Activated T-helper 1 cell treated with Interleukin-2 at 50 U/mL for 16 hours (primary cell): ENCODE data around the gene ENG.
"Not testable (repeated sequence)": the region's sequence is repeated elsewhere in the genome, so short reads cannot be mapped to it uniquely, and the experiment has no call there.

Source experiments
- DNase-seq: peaks from one replicate; pipeline ENCODE4 v3.0.0-alpha.2; 2020; ENCODE audit warnings: low read depth

The ENG gene

DNA sequence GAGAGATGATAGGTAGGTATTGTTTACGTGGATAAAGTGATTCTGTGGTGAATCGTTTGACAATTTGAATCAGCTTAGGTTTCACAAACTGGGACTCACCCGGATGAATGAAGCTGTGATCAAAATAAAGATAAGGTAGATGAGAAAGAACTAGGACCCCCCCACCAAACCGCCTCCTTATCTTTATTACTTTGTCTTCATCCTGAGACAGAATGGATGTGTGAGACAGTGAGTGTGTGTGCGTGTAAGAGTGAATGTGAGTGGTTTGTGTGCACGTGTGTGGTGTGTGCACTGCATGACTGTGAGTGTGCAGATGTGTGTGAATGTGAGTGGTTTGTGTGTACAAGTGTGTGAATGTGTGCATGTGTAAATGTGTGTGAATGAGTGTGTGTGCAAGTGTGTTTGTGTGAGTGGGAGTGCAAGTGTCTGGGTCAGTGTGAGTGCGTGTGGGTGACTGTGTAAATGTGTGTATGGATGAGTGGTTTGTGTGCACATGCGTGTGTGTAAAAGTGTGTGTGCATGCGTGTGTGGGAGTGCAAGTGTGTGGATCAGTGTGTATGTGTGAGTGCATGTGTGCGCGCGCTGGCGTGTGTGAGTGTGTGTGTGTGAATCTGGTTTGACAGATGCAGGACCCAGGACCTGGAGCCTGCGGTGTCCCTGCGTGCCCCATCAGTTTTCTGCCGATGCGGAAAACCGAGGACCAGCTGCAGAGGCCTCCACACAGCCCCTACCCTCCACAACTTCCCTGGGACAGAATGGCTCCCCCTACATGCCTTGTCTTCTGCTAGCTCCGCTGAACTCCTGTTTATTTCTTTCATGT is 11.4 kb upstream of the ENG start:
- DNase-seq: no peak

DNA sequence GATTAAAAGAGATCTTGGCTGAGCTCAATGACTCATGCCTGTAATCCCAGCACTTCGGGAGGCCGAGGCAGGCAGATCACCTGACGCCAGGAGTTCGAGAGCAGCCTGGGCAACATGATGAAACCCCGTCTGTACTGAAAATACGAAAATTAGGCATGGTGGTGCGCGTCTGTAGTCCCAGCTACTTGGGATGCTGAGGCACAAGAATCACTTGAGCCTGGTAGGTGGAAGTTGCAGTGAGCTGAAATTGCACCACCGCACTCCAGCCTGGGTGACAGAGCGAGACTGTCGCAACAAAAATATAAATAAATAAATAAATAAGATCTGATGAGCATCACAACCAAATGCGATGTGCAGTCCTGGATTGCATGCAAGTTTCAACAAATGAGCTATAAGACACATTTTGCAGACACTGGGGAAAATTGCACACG is 8.7 kb upstream of the ENG start:
- DNase-seq: no peak

DNA sequence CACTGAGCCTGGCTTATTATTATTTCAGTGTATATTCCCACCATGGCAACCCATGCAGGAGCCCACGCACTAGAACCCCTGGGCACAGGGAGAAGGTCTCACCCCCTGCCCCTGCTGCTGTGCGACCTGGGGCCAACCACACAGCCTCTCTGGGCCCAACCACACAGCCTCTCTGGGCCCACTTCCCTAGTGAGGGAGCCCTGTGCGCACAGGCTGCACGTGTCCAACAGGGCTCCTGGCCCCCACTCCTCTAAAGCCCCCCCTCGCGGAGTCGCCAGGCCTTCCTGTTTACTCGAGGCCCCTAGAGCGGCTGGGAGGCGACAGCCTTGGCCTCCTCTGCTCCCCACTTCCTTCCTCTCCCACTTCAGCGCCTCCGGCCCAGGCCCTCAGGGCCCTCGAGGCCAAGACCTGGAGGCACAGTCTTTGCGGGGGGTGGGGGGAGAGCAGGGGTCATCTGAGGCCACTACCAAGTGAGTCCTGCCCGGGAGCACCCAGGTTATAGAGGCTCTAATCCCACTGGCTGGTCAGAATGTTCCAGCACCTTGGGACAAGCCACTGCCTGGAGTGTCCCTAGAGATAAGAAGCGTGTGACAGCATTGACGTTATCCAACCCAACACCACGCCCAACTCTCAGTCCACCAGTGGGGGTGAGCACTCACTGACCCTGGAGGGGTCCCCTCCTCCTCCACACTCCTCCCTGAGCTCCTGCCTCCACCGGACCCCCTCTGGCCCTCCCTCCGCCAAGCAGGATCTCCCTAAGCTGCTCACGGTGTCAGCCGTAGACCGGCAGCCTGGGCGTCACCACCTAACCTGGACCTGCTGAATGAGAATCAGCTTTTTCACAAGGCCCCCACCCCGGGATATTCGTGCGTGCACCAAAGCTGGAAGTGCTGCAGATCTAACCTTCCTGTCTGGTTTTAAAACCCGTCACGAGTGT is 7.9 kb upstream of the ENG start:
- DNase-seq: peak; percentile 54

DNA sequence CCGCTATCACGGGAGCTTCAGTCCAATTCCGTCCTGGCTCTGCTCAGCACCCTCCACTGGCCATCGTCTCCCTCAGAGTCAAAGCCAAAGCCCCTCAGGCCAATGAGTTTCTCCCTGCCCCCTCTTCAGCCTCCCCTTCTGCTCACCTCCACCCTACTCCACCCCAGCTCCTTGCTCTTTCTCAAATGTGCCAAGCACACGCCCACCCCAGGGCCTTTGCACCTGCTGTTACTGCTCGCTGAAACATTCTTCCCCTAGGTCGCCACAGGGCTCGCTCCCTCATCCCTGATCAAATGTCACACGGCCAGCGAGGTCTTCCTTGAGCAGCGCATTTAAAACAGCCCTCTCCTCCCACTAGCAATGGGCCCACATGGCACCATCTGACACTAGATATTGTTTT is 6.3 kb upstream of the ENG start:
- no peak for DNase-seq

DNA sequence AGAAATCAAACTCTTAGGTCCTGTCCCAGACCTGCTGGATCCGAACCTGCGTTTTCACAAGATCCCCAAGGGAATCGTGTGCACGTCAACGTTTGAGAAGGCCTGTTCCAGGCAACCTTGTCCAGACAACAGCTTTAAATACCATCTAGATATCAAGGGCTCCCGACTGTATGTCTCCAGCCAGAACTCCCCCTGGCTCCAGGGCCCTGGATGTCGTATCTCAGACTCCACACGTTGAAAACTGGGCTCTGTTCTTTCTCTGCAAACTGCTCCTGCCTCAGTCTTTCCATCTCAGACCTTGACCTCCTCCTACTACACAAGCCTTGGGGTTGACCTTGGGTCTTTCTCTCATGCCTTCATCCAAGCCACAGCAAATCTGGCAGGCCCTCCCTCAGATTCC is 5.8 kb upstream of the ENG start:
- DNase-seq: no peak

DNA sequence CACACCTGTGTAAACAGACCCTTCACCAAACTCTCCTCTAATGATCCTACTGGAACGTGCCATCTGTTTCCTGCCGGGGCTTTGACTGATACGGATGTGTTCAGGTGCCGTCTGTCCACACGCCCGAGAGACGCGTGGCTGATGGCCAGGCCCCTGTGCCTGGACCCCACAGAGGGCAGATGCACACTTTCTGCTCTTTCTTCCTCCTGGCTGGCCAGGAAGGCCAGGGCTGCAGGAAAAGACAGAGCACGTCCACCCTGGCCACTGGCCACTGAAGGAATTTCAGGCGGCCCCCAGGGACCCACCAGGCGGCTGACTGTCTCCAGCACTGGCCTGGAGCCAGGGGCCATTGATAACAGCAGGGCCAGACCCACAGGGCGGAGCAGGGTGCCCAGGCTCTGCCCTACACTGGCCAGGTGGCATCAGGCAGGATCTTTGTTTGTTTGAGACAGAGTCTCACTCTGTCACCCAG is 3.6 kb upstream of the ENG start:
- no peak for DNase-seq

DNA sequence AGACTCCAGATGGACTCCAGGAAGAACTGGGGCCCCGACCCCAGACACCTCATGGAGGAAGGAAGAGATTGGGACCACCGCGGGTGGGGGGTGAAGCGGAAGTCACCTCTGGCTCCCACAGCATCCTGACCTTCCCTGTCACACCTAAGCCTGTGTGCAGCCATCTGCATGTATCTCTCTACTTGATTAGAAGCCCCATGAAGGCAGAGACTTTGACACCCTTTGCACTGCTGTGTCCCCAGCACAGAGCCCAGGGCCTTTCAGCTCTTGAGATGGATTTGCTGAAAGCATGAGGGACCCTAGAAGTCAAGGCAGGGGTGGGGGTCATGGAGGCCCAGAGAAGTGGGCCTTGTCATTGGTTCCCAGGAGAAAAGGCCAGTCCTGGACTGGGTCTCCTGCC is 2.8 kb upstream of the ENG start:
- DNase-seq: no peak

DNA sequence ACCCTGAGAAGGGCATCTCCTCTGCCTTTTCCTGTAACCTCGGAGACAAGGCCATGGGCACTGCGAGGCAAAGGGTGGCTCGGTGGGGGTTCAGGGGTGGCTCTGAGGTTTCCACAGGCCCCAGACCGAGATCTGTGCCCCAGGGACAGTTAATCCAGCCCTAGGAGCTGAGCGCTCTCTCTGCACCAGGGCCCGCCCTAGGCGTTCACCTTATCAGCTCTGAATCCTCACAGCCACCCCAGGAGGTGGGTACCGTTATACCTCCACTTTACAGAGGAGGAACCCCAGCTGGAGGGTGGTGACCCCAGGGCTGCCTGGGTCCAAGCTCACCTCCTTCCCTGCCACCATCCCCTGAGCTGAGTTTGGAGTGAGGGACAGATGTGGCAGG is 2.3 kb upstream of the ENG start:
- DNase-seq: no peak

DNA sequence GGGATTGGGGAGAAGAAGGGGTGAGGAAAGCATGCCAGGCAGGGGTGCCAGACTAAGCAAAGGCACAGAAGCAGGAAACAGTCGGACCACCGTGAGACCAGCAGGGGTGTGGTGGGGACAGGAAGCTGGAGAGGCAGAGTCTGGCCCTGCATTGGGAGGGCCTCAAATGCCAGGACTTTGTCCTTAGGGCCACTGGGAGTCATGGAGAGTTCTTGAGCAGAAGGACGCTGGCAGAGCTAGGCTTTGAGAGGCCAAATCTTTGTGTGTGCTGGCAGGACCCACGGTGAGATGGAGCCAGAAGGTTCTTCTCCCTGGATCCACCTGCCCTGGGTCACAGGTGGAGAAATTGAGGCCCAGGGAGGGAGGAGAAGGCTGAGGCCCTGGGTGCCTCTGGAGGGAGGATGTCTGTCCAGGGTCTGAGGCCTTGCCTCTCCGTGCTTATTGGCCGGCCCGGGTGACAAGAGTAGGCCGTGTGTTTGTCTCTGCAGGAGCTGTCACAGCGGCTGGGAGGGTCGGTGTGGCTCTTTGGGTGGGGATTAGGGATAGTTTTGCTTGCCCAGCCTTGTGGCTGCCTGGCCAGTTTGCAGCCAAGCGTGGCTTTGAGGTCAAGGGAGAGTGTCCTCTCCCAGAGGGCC is 1.8 kb upstream of the ENG start:
- DNase-seq: no peak

DNA sequence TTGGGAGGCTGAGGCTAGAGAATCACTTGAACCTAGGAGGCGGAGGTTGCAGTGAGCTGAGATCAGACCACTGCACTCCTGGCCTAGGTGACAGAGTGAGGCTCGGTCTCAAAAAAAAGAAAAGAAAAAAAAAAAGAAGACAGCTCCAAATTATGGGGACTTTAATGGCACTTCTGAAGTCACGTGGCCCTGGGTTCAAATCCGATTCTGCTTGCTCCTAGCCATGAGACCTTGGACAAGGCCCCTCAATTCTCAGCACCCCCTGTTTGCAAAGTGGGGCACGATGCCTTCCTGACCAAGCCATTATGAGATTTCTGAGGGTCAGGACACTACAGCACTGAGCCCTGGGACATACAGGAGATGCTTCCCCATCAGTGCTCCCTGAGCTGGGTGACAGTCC is 1.1 kb upstream of the ENG start:
- no peak for DNase-seq

DNA sequence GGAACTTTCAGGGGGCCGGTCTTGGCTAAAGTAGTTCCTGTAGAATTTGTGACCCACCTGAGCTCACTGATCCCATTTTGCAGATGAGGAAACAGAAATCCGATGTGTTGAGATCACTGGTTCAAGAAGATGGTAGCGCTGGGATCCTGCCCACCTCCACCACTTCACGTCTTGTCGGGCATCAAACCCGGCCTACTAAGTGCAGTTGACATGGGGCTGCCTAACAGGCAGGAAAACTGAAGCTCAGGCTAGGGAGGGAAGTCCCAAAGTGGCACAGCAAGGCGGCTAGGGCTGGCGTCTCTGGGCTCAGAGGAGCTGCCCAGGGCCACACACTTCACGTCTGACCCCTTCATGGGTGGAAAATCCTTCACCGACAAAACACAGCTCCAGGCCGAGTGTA is 502 bp upstream of the ENG start:
- DNase-seq: no peak

DNA sequence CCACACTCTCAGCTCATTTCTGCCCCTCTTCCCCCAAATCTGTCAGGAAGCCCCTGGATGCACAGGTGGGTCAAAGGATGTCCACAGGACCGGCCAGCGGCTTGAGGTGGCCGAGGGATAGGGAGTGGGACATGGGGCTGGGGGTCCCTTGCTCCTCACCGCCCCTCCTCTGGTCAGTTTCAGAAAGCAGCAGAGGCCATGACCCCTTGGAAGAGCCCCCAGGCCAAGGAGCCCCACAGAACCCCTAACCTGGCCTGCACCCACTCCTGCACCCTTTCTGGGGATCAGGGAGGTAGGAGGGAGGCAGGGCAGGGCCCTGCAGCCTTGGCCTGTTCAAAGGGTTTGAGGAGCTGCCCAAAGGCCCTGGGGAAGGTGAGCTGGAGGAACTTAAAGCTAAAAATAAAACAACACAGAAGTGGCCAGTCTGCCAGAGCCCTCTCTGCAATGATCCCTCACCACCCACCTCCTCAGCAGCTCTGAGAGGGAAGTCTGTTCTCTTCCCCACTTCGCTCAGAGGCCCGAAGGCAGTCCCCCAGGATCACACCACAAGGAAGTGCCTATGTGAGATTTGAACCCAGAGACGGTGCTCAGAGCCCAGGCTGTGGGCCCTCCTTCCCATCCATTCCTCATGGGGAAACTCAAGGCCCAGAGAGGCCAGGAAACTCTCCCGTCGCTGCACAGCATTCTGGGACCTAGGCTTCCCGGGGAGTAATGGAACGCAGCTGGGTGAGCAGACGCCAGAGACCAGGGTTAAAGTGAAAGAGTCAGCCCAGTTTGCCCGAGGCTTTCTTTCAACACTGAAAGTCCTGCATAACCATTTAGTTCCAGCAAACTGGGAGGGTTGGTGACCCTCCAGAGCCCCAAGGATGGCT is 910 bp downstream of the ENG start:
- DNase-seq: no peak

DNA sequence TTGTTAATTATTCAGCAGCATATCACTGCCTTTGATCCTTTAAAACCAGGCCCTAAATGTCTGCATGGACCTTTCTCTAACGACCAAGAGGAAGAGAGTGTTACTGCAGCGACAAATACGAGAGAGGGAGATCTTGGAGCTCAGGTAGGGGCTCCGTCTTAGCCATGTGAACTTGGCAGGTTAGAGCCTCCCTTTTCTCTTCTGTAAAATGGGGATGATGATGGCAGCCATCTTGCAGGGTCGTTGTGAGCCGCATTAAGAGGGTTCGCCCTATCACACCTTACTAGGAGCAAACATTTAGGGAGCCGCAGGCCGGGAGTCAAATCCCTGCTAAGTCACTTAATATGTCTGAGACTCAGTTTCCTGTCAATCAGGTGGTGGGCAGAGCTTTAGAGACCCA is 1.6 kb downstream of the ENG start:
- DNase-seq: no peak

DNA sequence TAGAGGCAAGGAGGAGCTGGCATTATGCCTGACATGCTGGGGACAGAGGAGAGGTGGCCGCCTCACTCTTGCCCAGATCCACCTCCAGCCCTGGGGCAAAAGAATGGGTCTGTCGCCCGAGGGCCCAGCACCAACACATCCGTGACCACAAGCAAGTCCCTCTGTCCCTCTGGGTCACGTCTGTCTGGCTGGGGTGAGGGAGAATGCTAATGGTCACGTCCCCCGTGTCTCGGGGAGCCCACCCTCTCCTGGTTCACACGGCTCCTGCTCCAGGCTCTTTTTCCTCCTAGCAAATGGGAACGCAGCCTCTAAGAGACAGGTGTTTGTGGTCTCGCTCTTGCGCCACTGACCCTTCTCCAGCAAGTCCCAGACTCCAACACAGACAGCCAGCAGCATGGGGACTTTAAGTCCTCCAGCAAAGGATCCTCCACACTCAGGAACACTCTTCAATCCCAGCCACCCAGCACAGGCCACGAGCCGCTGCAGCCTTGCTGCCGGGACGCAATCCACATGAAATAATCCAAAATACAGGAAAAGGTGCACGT is 4.1 kb downstream of the ENG start:
- no peak for DNase-seq

DNA sequence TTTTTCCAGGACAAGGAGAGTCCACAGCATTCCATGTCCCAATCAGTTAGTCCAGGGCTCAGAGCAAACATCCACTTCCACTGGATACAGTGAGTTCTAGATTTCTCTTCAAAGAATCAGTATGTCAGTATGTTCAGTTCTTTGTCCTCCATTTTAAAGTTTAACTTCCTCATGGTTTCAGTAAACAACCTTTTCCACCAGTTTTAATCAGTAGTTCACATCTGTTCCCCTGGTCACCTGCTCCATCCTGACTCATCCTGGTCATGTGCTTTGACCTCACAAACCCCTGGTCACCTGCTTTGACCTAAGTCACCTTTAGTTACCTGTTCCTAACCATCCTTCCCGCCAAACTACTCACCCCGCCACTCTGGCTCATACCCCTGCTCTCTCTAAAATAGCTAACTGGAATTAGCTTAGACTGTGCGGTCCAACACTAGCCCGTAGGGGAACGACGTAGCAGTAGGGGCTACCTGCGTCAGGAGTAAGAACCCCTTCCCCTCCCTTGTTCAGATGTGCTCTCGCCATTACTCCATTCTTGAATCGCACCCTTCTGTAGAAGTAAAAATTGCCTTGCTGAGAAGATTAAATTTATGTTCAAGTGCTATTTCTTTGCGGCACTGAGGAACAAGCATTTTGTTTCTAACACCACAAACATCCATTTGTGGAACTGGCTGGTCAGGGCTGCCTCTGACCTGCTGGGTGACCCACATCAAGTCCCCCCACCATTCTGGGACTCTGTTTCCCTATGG is 5.5 kb downstream of the ENG start:
- DNase-seq: no peak

DNA sequence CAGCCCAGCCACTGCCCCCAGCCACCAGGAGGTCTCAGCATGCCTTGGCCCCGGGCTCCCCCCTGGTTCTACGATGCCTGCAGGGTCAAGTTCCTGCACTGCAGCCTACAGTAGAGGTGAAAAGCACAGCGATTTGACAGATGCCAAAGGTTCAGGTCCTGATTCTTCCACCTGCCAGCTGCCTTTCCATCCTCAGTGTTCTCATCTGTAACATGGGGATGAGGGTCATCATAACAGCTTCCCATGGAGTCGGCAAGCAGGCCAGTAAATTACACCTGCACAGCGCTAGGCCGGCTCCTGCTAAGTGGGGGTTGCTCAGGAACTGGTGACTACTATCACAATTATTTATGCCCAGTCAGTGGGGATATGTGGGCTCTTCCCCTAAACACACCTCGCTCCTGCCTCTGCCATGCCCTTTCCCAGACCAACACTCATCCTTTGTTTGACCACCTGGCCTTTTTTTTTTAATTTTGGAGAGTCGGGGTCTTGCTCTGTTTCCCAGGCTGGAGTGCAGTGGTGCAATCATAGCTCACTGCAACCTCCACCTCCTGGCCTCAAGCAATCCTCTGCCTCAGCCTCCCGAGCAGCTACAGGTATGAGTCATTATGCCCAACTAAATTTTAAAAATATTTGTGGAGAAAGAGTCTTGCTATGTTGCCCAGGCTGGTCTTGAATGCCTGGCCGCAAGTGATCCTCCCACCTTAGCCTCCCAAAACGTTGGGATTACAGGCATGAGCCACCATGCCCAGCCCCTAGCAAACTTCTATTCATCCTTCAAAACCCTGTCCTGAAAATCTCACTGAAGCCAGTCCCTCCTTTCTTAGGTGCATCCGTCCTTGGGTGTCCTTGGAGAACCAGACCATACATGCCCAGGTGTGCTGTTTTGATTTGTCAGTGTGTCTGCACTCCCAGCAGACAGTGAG is 6.4 kb downstream of the ENG start:
- no peak for DNase-seq

DNA sequence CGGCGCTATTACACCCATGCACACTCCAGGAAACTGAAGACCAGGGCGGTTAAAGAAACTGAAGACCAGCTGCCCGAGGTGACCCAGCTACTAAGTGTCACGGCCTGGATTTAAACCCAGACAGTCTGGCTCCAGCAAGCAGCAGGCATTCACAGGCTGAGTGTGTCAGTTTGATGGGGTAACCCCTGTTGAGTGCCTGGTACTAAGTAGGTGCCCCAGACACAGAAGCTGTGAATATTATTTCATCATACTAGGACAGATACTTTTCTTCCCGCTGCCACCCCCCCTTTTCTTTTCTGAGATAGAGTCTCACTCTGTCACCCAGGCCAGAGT is 7.3 kb downstream of the ENG start:
- no peak for DNase-seq

DNA sequence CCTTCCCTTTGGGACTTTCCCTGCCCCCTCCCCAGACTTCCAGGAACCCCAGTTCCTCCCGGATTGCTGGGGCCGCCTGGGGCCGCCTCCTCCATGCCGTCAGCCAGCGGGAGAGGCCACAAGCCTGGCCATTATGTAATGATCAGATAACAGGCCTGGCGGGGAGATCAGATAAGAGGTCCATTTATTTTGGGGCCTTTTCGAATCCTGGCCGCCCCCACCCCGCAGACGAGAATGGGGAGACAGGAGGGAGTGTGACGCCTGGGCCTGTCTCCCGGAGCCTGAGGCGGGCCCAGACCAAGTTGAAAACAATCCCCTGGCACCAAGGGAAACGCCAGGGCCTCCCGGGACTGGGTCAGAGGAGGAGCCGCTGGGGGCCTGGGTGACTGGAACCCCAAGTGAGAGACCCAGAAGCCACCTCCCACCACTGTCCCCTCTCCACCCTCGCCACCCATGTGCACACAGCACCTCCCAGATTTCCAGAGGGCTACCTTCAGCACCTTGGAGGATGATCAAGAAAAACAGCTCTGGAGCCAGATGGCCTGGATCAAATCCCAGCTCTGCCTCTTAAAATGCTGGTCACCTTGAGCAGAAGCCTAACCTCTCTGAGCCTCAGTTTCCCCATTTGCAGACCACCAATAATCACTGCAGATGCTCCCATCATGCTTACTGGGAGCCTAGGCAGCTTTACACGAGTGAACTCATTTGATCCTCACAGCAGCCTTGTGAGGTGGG is 7.8 kb downstream of the ENG start:
- DNase-seq: no peak

DNA sequence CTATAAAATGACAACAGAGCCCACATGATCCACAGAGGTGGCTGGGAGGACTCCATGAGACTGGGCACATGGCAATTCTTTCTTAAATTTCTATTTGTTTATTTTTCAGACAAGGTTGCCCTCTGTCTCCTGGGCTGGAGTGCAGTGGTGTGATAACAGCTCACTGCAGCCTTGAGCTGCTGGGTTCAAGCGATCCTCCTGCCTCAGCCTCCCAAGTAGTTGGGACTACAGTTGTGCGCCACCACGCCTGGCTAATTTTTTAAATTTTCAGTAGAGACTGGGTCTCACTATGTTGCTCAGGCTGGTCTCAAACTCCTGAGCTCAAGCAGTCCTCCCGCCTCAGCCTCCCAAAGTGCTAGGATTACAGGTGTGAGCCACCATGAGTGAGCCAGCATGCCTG is 8.8 kb downstream of the ENG start:
- DNase-seq: not testable (repeated sequence)
